Body of pancreas (tissue), 4 donors: ENCODE results near the gene SMCHD1. TPM values are rescaled to one million over a fixed set of nuclear protein-coding genes. Genes with fewer than 3 reads are reported as not detected.
"Not testable (repeated sequence)": the region's sequence is repeated elsewhere in the genome, so short reads cannot be mapped to it uniquely, and the experiment has no call there.

Experiments used
- ATAC-seq: fragments of 150-250 bp; one replicate; pipeline ENCODE4 v1.9.1; 2016
- DNase-seq, 4 donors: peaks; one replicate each; pipeline ENCODE4 v3.0.0-alpha.2; 2019
- H3K27ac ChIP-seq, 4 donors: fragments of 200-600 bp; sonication (generic); 1 replicate in 3 of 4; 2 replicates in 1 of 4; pipeline versions ENCODE4 v1.5.1 to v1.6.1; 2016 to 2019; ENCODE audit warnings: mild to moderate bottlenecking in 1 of 4, mixed read lengths in 1 of 4, moderate library complexity in 1 of 4
- H3K27me3 ChIP-seq, 2 donors: fragments of 200-600 bp; sonication (generic); one replicate each; pipeline ENCODE4 v1.6.0; 2016; ENCODE audit warnings: mild to moderate bottlenecking in 1 of 2
- H3K36me3 ChIP-seq, 2 donors: fragments of 200-600 bp; sonication (generic); replicated peaks in 1 of 2; 2 replicates each; pipeline ENCODE4 v1.5.1; 2016; ENCODE audit warnings: low read depth in 2 of 2; ENCODE audit not compliant: insufficient read depth in 1 of 2
- H3K4me1 ChIP-seq: fragments of 200-600 bp; sonication (generic); one replicate; pipeline ENCODE4 v1.6.0; 2016
- H3K4me3 ChIP-seq, 2 donors: fragments of 200-600 bp; sonication (generic); 1 replicate in 1 of 2; 2 replicates in 1 of 2; pipeline ENCODE4 v1.5.1; 2016 to 2019
- H3K9me3 ChIP-seq, 3 donors: fragments of 200-600 bp; sonication (generic); 1 replicate in 2 of 3; 2 replicates in 1 of 3; pipeline ENCODE4 v1.5.1; 2016
- POLR2A ChIP-seq, 3 donors: fragments of 450-650 bp; IDR thresholded peaks; one replicate each; pipeline ENCODE4 v1.6.1; 2016; ENCODE audit warnings: antibody characterized with exemption in 3 of 3, mild to moderate bottlenecking in 2 of 3
- WGBS, 2 donors: methylation state at CpG; one replicate each; pipeline ENCODE4 v1.1.5; 2017; 5-methylcytosine and 5-hydroxymethylcytosine counted together
- intact Hi-C: fragments of 100-400 bp; cut with DNase I; formaldehyde crosslinking; loops from one replicate; pipeline ENCODE4 v1.15.1; 2023
- total RNA-seq, 2 donors: library from RNA; depleted of rRNA; stranded (reverse); fragments of >200 nt; gene quantifications; one replicate each; pipeline ENCODE4 v1.1.0, GENCODE V29; 2016
- TF ChIP-seq, protein P1 (sequence below), 7 experiments: fragments of 450-650 bp in 4 of 7; fragments of 200-600 bp in 3 of 7; sonication (generic) in 3 of 7; IDR thresholded peaks; one replicate each; pipeline ENCODE4 v1.5.1; 2016 to 2019; ENCODE audit warnings: antibody characterized with exemption in 7 of 7

SMCHD1 gene
- total RNA-seq, 2 donors from 2014 or later: 56.0 to 100 TPM

GRCh38 chr18:2805970-2806943 is 150.7 kb downstream of the SMCHD1 start:
- Histone ChIP-seq H3K4me1 (no peaks in the 10 kb centered on the region), H3K27ac (no peak overlapping the region), H3K9me3 (peaks cover 0 to 4% (median 0%) of the 10 kb centered on the region in 3 donors), H3K27me3 (no peaks in the 10 kb centered on the region), H3K36me3 (no peaks in the 10 kb centered on the region), H3K4me3 (no peak overlapping the region)
- TF ChIP-seq, protein P1, sequence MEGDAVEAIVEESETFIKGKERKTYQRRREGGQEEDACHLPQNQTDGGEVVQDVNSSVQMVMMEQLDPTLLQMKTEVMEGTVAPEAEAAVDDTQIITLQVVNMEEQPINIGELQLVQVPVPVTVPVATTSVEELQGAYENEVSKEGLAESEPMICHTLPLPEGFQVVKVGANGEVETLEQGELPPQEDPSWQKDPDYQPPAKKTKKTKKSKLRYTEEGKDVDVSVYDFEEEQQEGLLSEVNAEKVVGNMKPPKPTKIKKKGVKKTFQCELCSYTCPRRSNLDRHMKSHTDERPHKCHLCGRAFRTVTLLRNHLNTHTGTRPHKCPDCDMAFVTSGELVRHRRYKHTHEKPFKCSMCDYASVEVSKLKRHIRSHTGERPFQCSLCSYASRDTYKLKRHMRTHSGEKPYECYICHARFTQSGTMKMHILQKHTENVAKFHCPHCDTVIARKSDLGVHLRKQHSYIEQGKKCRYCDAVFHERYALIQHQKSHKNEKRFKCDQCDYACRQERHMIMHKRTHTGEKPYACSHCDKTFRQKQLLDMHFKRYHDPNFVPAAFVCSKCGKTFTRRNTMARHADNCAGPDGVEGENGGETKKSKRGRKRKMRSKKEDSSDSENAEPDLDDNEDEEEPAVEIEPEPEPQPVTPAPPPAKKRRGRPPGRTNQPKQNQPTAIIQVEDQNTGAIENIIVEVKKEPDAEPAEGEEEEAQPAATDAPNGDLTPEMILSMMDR (IDR thresholded peaks at IDR 0.05): no peak
- TF ChIP-seq POLR2A (IDR thresholded peaks at IDR 0.05): no peak
- no peak for ATAC-seq
- intact Hi-C loops: no loop called here
- DNase-seq: no peak
- 90 to 93% methylated on average over 8 of the region's 8 CpGs for WGBS, 2 donors

GRCh38 chr18:2808640-2809039 is 153.1 kb downstream of the SMCHD1 start:
- H3K27ac ChIP-seq, H3K4me1 ChIP-seq, DNase-seq, H3K4me3 ChIP-seq, H3K36me3 ChIP-seq, intact Hi-C loops, ATAC-seq, H3K9me3 ChIP-seq, H3K27me3 ChIP-seq: not testable (repeated sequence)
- 46 to 56% methylated on average over 2 of the region's 2 CpGs for WGBS, 2 donors

DNA sequence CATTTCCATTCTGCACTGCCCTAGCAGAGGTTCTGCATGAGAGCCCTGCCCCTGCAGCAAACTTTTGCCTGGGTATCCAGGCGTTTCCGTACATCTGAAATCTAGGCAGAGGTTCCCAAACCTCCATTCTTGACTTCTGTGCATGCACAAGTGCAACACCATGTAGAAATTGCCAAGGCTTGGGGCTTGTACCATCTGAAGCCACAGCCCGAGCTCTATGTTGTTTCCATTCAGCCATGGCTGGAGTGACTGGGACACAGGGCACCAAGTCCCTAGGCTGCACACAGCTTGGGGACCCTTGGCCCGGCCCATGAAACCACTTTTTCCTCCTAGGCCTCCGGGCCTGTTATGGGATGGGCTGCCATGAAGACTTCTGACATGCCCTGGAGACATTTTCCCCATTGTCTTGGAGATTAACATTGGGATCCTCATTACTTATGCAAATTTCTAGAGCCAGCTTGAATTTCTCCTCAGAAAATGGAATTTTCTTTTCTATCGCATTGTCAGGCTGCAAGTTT is 154.2 kb downstream of the SMCHD1 start:
- H3K27me3 ChIP-seq, ATAC-seq, H3K36me3 ChIP-seq, DNase-seq, intact Hi-C loops, H3K27ac ChIP-seq, H3K9me3 ChIP-seq, H3K4me1 ChIP-seq, H3K4me3 ChIP-seq: not testable (repeated sequence)
- 81 to 97% methylated on average over 4 to 6 of the region's 6 CpGs for WGBS, 2 donors

DNA sequence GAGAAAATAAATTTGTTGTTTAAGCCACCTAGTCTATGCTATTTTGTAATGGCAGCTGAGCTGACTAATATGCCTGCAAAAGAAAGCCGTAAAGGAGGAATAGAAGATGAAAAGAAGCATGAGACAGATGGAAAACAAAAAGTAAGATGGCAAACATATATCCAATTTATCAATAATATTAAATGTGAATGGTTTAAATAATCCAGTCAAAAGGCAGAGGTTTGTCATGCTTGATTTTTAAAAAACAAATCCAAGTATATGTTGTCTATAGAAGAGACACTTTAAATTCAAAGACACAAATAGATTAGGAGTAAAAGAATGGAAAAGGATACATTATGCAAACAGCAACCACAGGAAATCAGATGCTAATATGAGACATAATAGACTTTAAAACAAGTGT is 155.9 kb downstream of the SMCHD1 start:
- Histone ChIP-seq H3K36me3 (no peaks in the 10 kb centered on the region), H3K4me3 (no peak overlapping the region), H3K9me3 (peaks cover 0 to 4% (median 0%) of the 10 kb centered on the region in 3 donors), H3K27me3 (no peaks in the 10 kb centered on the region), H3K27ac (no peak overlapping the region), H3K4me1 (no peaks in the 10 kb centered on the region)
- intact Hi-C loops: no loop called here
- ATAC-seq: no peak
- TF ChIP-seq POLR2A (IDR thresholded peaks at IDR 0.05): no peak
- TF ChIP-seq, protein P1 (IDR thresholded peaks at IDR 0.05): no peak
- WGBS, 2 donors: 90 to 100% methylated on average over 1 of the region's 1 CpG
- no peak for DNase-seq

- Histone ChIP-seq H3K36me3 (no peaks in the 10 kb centered on the region), H3K27me3 (no peaks in the 10 kb centered on the region), H3K4me3 (no peak overlapping the region), H3K4me1 (no peaks in the 10 kb centered on the region), H3K9me3 (no peaks in the 10 kb centered on the region), H3K27ac (no peak overlapping the region)
- intact Hi-C loops: no loop called here
- ATAC-seq (no peak), DNase-seq (no peak)
- 83 to 84% methylated on average over 2 of the region's 2 CpGs for WGBS, 2 donors
- no peak for TF ChIP-seq POLR2A (IDR thresholded peaks at IDR 0.05)
- TF ChIP-seq, protein P1 (IDR thresholded peaks at IDR 0.05): no peak
Observed at GRCh38 chr18:2814928-2815327, 159.4 kb downstream of the SMCHD1 start.
